HG03469 (cell line): ENCODE measurements around the gene TPX2.

Source experiments
- ATAC-seq: cut with Tn5 transposase; IDR thresholded peaks from one replicate; pipeline ENCODE4 v1.9.1; 2021; ENCODE audit warnings: mild to moderate bottlenecking, moderate library complexity, moderate number of reproducible peaks; ENCODE audit not compliant: unreplicated experiment

The TPX2 gene

DNA sequence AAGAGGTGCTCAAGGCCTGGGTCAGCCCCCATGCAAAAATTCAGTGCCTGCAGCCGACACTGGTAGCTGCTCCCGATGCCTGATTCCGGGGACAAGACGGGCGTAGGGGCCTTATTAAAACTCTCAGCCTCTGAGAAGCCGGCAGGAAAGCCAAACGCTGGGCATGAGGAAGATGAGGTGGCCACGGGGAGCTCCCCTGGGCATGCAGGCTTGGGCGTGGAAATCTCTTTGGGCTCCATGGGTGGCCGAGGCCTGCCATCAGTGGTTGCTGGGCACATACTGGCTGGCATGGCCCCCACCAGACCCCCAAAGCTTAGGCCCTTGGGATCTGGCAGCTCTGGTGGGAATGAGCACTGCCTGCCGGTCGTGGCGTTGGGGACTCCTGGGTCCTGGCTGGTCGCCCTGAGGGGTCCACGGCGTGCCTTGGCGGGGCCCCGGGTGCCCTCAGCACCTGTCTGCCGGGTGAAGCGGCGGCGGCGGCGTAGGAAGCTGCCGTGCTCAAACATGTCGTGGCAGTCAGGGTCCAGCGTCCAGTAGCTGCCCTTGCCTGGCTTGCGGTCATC is 105.7 kb downstream of the TPX2 start:
- no peak for ATAC-seq

DNA sequence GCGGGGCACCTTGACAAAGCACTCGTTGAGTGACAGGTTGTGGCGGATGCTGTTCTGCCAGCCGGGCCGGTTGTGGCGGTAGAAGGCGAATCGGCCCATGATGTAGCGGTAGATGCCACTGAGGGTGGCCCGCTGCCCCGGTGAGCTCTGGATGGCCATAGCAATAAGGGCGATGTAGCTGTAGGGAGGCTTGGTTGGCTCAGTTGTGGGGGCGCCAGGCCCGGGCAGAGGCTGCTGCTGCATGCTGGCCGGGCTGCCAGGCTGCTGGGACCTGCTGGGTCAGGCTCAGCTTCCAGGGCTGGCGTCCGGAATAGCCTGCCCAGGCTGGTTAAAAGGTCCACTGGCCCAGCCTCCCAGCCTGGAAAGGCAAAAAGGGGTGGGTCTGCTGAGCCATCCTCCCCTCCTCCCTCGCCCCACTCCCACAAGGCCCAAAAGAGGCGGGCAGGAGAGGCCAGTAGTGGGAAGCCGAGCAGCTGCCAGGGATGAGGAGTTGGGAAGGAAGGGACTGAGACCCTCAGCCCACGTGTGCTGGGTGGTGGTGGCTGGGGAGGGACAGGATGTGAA is 106.3 kb downstream of the TPX2 start, which contains the start of gene FOXS1:
TSS of gene FOXS1 (minus strand) at position 305 of the 564 bp plus-strand sequence. CDS start at position 243, 62 bp downstream.
- ATAC-seq, result no peak

DNA sequence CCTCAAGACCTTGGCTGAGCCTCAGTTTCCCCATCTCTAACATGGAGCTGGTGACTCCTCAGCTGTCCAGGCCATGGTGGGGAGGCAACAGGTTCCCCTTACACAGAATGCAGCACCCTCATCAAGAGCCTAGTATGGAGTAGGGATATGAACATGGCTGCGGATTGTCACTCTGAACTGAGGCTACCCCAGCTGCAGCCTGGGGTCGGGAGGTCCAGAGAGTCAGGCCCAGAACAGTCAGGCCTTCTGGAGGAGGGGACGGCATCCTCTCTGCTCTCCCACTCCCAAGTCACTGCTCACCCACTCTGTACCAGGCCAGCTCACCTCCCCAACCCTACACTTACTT is 107.7 kb downstream of the TPX2 start:
- no peak for ATAC-seq

DNA sequence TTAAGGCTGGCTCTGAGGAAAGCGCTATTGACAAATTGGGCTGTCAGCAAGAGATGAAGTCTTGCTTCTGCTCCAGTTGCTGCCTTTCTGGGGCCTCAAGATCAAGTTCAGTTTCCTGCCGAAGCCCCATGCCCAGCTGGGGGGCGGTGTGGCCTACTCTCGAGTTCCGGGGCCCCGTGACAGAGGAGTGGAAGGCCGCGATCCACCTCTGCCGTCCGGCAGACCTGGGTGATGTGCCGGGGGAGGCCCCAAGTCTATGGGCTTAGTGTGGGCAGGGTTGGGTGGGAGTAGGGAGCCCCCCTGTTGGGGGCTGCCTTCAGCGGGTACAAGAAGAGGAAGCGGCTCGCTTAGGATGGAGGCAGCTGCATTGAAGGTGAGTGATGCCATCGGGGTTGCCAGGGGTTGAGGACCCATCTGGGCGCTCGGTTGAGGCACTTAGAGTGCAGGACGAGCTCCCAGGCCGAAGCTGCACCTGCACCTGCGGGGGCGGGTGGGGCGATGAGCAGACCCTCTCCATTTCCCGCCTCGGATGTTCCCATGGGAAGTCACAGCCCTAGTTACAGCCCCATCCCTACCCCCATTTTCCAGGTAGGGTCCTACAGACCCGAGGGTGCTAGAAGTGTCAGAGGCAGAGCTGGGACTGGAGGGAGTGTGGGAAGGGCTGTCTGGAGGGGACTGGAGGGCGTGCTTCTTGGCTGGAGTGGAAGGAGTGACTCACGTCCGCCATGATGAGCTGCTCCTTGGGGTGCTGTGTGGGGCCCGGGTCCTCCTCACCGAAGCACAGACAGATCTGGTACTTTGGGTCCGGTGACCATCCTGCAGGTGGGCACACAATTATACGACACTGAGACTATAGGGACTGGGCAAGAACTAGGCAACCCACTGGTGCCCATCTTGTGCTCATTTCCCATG is 109.3 kb downstream of the TPX2 start:
- ATAC-seq, result no peak

DNA sequence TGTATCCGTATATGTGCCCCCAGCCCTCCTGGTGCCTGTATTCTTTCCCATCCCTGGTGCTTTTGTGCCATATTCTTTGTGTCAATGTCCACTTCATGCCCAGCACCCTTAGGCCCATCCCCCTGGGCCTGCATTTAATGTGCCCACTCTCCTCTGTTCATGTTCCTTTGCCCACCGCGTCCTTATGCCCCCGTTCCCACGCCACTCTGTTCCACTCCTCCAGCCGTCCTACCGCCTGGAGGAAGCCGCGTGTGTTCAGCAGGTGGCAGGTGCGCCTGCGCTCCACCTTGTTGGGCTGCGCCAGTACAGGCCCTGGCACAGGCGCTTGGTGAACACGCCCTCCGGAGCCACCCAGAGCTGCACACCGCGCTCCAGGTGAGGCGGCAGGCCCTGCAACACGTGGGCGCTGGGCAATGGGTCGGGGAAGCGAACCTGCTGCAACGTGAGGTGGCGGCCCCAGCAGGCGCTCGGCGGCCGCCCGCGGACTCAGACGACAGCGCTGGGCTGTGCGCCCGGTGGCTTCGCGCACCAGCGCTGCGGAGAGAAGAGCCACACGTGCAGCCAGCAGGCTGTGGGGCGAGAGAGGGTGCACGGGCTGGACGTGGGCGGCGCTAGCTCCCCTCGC is 110.3 kb downstream of the TPX2 start:
- ATAC-seq, result no peak
